H9 (cell line): ENCODE measurements around the gene SV2C. TPM values are rescaled to one million over a fixed set of nuclear protein-coding genes. Genes with fewer than 3 reads are reported as not detected.
A peak's percentile ranks its signal among the peaks of the same experiment; 100 is the strongest.

Source experiments
- DNase-seq: peaks from one replicate; pipeline ENCODE4 v3.0.0-alpha.2; 2017
- H2AFZ ChIP-seq: one replicate; pipeline ENCODE4 v1.6.1; 2013; ENCODE audit warnings: mild to moderate bottlenecking, low read length, control low read depth, moderate library complexity
- H2AK5ac ChIP-seq: 2 replicates; pipeline ENCODE4 v1.6.1; 2013; ENCODE audit warnings: low read length, control low read depth, mixed read lengths; ENCODE audit not compliant: insufficient read length
- H2BK120ac ChIP-seq: one replicate; pipeline ENCODE4 v1.6.1; 2013; ENCODE audit warnings: low read depth, mild to moderate bottlenecking, low read length, control low read depth, inconsistent platforms; ENCODE audit not compliant: poor library complexity, severe bottlenecking
- H2BK12ac ChIP-seq: 2 replicates; pipeline ENCODE4 v1.6.1; 2013; ENCODE audit warnings: low read length, control low read depth, mixed read lengths, low read depth; ENCODE audit not compliant: insufficient read length
- H2BK15ac ChIP-seq: 2 replicates; pipeline ENCODE4 v1.6.1; 2013; ENCODE audit warnings: low read depth, low read length, control low read depth
- H2BK20ac ChIP-seq: one replicate; pipeline ENCODE4 v1.6.1; 2013; ENCODE audit warnings: low read depth, mild to moderate bottlenecking, low read length, control low read depth, inconsistent platforms; ENCODE audit not compliant: poor library complexity, severe bottlenecking
- H2BK5ac ChIP-seq: 2 replicates; pipeline ENCODE4 v1.6.1; 2013; ENCODE audit warnings: low read length, control low read depth, mixed read lengths; ENCODE audit not compliant: insufficient read length
- H3K14ac ChIP-seq: 2 replicates; pipeline ENCODE4 v1.6.1; 2013; ENCODE audit warnings: low read length, control low read depth; ENCODE audit not compliant: insufficient read depth
- H3K18ac ChIP-seq: 2 replicates; pipeline ENCODE4 v1.6.1; 2013; ENCODE audit warnings: low read depth, mild to moderate bottlenecking, mixed read lengths, low read length, control low read depth; ENCODE audit not compliant: insufficient read length
- H3K23ac ChIP-seq: 2 replicates; pipeline ENCODE4 v1.6.1; 2013; ENCODE audit warnings: low read length, control low read depth, mixed read lengths, low read depth; ENCODE audit not compliant: insufficient read length
- H3K23me2 ChIP-seq: 2 replicates; pipeline ENCODE4 v1.6.1; 2013; ENCODE audit warnings: low read depth, mild to moderate bottlenecking, mixed read lengths, low read length, control low read depth; ENCODE audit not compliant: insufficient read length, poor library complexity, severe bottlenecking
- H3K27ac ChIP-seq: 2 replicates; pipeline ENCODE4 v1.5.1; 2013; ENCODE audit warnings: low read length, control low read depth, mixed read lengths, low read depth; ENCODE audit not compliant: insufficient read length
- H3K27me3 ChIP-seq: 2 replicates; pipeline ENCODE4 v1.6.1; 2013; ENCODE audit warnings: low read length, control low read depth, inconsistent platforms; ENCODE audit not compliant: insufficient read depth
- H3K4ac ChIP-seq: 2 replicates; pipeline ENCODE4 v1.6.1; 2013; ENCODE audit warnings: low read depth, mild to moderate bottlenecking, control low read depth, inconsistent platforms, low read length, moderate library complexity
- H3K4me1 ChIP-seq: 2 replicates; pipeline ENCODE4 v1.6.1; 2013; ENCODE audit warnings: low read length, control low read depth, inconsistent platforms; ENCODE audit not compliant: insufficient read depth
- H3K4me2 ChIP-seq: 2 replicates; pipeline ENCODE4 v1.6.1; 2013; ENCODE audit warnings: low read length, control low read depth, mixed read lengths; ENCODE audit not compliant: insufficient read length, insufficient read depth
- H3K56ac ChIP-seq: 2 replicates; pipeline ENCODE4 v1.6.1; 2013; ENCODE audit warnings: low read depth, mild to moderate bottlenecking, mixed read lengths, low read length, control low read depth; ENCODE audit not compliant: insufficient read length
- H3K79me1 ChIP-seq: 2 replicates; pipeline ENCODE4 v1.6.1; 2013; ENCODE audit warnings: low read depth, mild to moderate bottlenecking, moderate library complexity, low read length, control low read depth, inconsistent platforms; ENCODE audit not compliant: insufficient read depth, poor library complexity, severe bottlenecking
- H3K79me2 ChIP-seq: 2 replicates; pipeline ENCODE4 v1.6.1; 2013; ENCODE audit warnings: low read length, control low read depth, inconsistent platforms; ENCODE audit not compliant: insufficient read depth
- H3K9ac ChIP-seq: 2 replicates; pipeline ENCODE4 v1.6.1; 2013; ENCODE audit warnings: low read length, control low read depth, mixed read lengths; ENCODE audit not compliant: insufficient read length; ENCODE audit errors: extremely low read depth
- H3K9me3 ChIP-seq: one replicate; pipeline ENCODE4 v1.6.1; 2013; ENCODE audit warnings: low read depth, low read length, inconsistent platforms; ENCODE audit not compliant: control insufficient read depth
- H3T11ph ChIP-seq: one replicate; pipeline ENCODE4 v1.6.1; 2013; ENCODE audit warnings: mild to moderate bottlenecking, low read length, control low read depth, inconsistent platforms
- H4K20me1 ChIP-seq: one replicate; pipeline ENCODE4 v1.6.1; 2013; ENCODE audit not compliant: control insufficient read depth, insufficient read length, insufficient read depth
- H4K5ac ChIP-seq: 2 replicates; pipeline ENCODE4 v1.6.1; 2013; ENCODE audit warnings: low read depth, mild to moderate bottlenecking, mixed read lengths, low read length, control low read depth; ENCODE audit not compliant: insufficient read length
- H4K8ac ChIP-seq: replicated peaks from 2 replicates; pipeline ENCODE4 v1.6.1; 2013; ENCODE audit warnings: low read length, control low read depth, mixed read lengths, low read depth; ENCODE audit not compliant: insufficient read length
- H4K91ac ChIP-seq: 2 replicates; pipeline ENCODE4 v1.6.1; 2013; ENCODE audit warnings: low read depth, mild to moderate bottlenecking, moderate library complexity, mixed read lengths, low read length, control low read depth; ENCODE audit not compliant: insufficient read length
- H3K27ac Mint-ChIP-seq, 3 experiments: 2 replicates in 2 of 3; 3 replicates in 1 of 3; pipeline ENCODE4 v1.8.0; 2020 to 2021; ENCODE audit warnings: mixed read lengths in 3 of 3, mild to moderate bottlenecking in 1 of 3, moderate library complexity in 1 of 3
- H3K27me3 Mint-ChIP-seq: 2 replicates; pipeline ENCODE4 v1.8.0; 2021; ENCODE audit warnings: low read depth, mild to moderate bottlenecking, moderate library complexity, mixed read lengths
- H3K36me3 Mint-ChIP-seq, 3 experiments: 2 replicates in 2 of 3; 3 replicates in 1 of 3; pipeline ENCODE4 v1.8.0; 2020 to 2021; ENCODE audit warnings: low read depth in 3 of 3, mixed read lengths in 3 of 3; ENCODE audit not compliant: insufficient read depth in 1 of 3
- H3K4me1 Mint-ChIP-seq, 2 experiments: 2 replicates each; pipeline ENCODE4 v1.8.0; 2020; ENCODE audit warnings: mixed read lengths in 2 of 2
- H3K4me3 Mint-ChIP-seq, 2 experiments: 2 replicates in 1 of 2; 3 replicates in 1 of 2; pipeline ENCODE4 v1.8.0; 2020 to 2021; ENCODE audit warnings: mild to moderate bottlenecking in 2 of 2, mixed read lengths in 2 of 2, moderate library complexity in 1 of 2
- H3K9me3 Mint-ChIP-seq, 2 experiments: 2 replicates in 1 of 2; 3 replicates in 1 of 2; pipeline ENCODE4 v1.8.0; 2020; ENCODE audit warnings: mild to moderate bottlenecking in 2 of 2, mixed read lengths in 2 of 2, moderate library complexity in 1 of 2
- WGBS: extraction: QIAGEN DNeasy Blood & Tissue Kit; methylation state at CpG from one replicate; pipeline ENCODE4 v1.1.7; 2013; ENCODE audit warnings: missing lambda C conversion rate, low lambda C conversion rate, mixed read lengths; ENCODE audit not compliant: insufficient read length; ENCODE audit errors: extremely low coverage; 5-methylcytosine and 5-hydroxymethylcytosine counted together
- total RNA-seq: library from RNA; stranded (reverse); gene quantifications from 2 replicates; pipeline ENCODE4 v1.2.1, GENCODE V29; 2021
- TF ChIP-seq, protein P1 (sequence below): fragments of 200-600 bp; sonication (generic); conservative IDR thresholded peaks from 3 replicates; pipeline ENCODE4 v1.8.0; 2021; ENCODE audit warnings: antibody characterized with exemption, mild to moderate bottlenecking

Gene SV2C
- total RNA-seq, 1 experiment from 2014 or later = 0.09 TPM

GRCh38 chr5:76337953-76338451, 254.8 kb downstream of the SV2C start:
- no CpG with 5 or more reads among the region's 1 CpG for WGBS
- H2BK5ac ChIP-seq = no peak overlapping the region
- no peak overlapping the region for H3K27ac ChIP-seq
- H3K18ac ChIP-seq = peak overlapping the region; percentile 28
- no peak overlapping the region for H2BK12ac ChIP-seq
- no peak overlapping the region for H2BK120ac ChIP-seq
- no peak overlapping the region for H2BK15ac ChIP-seq
- H4K91ac ChIP-seq = no peak overlapping the region
- H4K8ac ChIP-seq = no peak overlapping the region
- Mint-ChIP-seq H3K9me3 (peaks cover 15 to 16% of the 10 kb centered on the region in 2 experiments), H3K4me1 (peaks cover 26 to 28% of the 10 kb centered on the region in 2 experiments), H3K4me3 (no peak overlapping the region), H3K27ac (peak overlapping the region in 2 of 3 experiments; percentile 48 to 49; a peak in 2 of 7 replicates), H3K27me3 (peaks cover 6% of the 10 kb centered on the region), H3K36me3 (peaks cover 11 to 16% (median 13%) of the 10 kb centered on the region in 3 experiments)
- no peaks in the 10 kb centered on the region for H4K20me1 ChIP-seq
- TF ChIP-seq, protein P1, sequence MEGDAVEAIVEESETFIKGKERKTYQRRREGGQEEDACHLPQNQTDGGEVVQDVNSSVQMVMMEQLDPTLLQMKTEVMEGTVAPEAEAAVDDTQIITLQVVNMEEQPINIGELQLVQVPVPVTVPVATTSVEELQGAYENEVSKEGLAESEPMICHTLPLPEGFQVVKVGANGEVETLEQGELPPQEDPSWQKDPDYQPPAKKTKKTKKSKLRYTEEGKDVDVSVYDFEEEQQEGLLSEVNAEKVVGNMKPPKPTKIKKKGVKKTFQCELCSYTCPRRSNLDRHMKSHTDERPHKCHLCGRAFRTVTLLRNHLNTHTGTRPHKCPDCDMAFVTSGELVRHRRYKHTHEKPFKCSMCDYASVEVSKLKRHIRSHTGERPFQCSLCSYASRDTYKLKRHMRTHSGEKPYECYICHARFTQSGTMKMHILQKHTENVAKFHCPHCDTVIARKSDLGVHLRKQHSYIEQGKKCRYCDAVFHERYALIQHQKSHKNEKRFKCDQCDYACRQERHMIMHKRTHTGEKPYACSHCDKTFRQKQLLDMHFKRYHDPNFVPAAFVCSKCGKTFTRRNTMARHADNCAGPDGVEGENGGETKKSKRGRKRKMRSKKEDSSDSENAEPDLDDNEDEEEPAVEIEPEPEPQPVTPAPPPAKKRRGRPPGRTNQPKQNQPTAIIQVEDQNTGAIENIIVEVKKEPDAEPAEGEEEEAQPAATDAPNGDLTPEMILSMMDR = peak; percentile 72
- no peak overlapping the region for H3K56ac ChIP-seq
- peaks cover 6% of the 10 kb centered on the region; the same call in 1 of the 2 replicates for H3K4me1 ChIP-seq
- H3K79me2 ChIP-seq = no peaks in the 10 kb centered on the region
- H3K9ac ChIP-seq = no peak overlapping the region
- no peaks in the 10 kb centered on the region for H3K9me3 ChIP-seq
- no peak overlapping the region for H2BK20ac ChIP-seq
- no peak overlapping the region for H3K23ac ChIP-seq
- H3K4me2 ChIP-seq = no peak overlapping the region
- no peak overlapping the region for H3T11ph ChIP-seq
- no peaks in the 10 kb centered on the region for H3K27me3 ChIP-seq
- no peak overlapping the region for H4K5ac ChIP-seq
- no peak overlapping the region for H3K14ac ChIP-seq
- H3K23me2 ChIP-seq = no peaks in the 10 kb centered on the region
- no peak overlapping the region for H2AK5ac ChIP-seq
- H2AFZ ChIP-seq = no peak overlapping the region
- no peak overlapping the region for H3K4ac ChIP-seq
- H3K79me1 ChIP-seq = no peaks in the 10 kb centered on the region
- DNase-seq = peak; percentile 90
